Measurements from ENCODE around the gene GKN1.

DNA sequence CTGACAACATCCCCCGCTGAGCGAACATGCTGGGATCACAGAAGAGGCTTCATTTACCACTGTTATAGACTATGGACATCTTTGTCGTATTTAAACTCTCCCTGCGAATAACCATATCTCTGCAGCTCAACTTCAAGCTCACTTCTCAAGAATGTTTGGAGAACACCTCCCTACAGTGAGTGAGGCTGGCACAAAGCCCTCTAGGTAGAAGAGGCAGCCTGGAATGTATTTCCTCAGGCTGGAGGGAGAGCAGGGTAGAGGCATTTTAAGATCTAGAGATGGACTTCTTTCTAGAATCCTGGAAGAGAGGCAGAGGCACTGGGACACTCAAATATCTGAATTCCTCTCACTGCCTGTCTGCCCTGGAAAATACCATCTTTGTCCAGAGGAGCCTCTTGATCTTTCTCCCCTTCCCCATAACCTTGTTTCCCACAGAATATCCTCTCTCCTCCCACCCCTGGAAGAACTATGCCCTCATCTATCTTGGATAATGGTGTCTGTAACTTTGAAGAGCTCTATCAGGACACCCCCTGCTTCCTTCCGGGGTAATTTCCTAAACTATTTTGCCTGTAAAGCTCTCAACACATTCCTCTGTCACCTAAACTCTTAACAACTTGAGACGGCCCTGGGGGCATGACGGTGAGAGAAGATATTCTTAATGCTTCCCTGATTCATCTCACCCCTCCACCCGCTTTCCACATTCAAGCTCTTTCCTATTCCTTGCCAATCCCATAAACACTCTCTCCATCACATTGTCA, 36.2 kb downstream of the GKN1 start:
- TF ChIP-seq, protein P1, sequence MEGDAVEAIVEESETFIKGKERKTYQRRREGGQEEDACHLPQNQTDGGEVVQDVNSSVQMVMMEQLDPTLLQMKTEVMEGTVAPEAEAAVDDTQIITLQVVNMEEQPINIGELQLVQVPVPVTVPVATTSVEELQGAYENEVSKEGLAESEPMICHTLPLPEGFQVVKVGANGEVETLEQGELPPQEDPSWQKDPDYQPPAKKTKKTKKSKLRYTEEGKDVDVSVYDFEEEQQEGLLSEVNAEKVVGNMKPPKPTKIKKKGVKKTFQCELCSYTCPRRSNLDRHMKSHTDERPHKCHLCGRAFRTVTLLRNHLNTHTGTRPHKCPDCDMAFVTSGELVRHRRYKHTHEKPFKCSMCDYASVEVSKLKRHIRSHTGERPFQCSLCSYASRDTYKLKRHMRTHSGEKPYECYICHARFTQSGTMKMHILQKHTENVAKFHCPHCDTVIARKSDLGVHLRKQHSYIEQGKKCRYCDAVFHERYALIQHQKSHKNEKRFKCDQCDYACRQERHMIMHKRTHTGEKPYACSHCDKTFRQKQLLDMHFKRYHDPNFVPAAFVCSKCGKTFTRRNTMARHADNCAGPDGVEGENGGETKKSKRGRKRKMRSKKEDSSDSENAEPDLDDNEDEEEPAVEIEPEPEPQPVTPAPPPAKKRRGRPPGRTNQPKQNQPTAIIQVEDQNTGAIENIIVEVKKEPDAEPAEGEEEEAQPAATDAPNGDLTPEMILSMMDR (IDR thresholded peaks at IDR 0.05; ENCODE audit: low read depth, low read length, missing input control), result no peak
- TF ChIP-seq HNF4A (conservative IDR thresholded peaks at IDR 0.05) (no peak), TAF1 (conservative IDR thresholded peaks at IDR 0.05) (no peak), RAD21 (IDR thresholded peaks at IDR 0.05) (no peak), YY1 (IDR thresholded peaks at IDR 0.05) (no peak), SP1 (IDR thresholded peaks at IDR 0.05) (no peak), EGR1 (IDR thresholded peaks at IDR 0.05; ENCODE audit: low read depth in 2 of 2) (no peak)
- TF ChIP-seq, protein P2, sequence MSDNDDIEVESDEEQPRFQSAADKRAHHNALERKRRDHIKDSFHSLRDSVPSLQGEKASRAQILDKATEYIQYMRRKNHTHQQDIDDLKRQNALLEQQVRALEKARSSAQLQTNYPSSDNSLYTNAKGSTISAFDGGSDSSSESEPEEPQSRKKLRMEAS (IDR thresholded peaks at IDR 0.05), result no peak
